ENCODE data around the gene CNST.
"Not testable (repeated sequence)": the region's sequence is repeated elsewhere in the genome, so short reads cannot be mapped to it uniquely, and the experiment has no call there.

The CNST gene

GRCh38 chr1:246678816-246679793 is 112.8 kb downstream of the CNST start:
- DNase-seq (ENCODE audit: low read depth in 2 of 2), result no peak

- DNase-seq (ENCODE audit: low read depth in 2 of 2), result no peak
These were observed 113.5 kb downstream of the CNST start for GRCh38 chr1:246679794-246680177.

- no peak for DNase-seq (ENCODE audit: low read depth in 2 of 2)
These were observed 113.9 kb downstream of the CNST start for GRCh38 chr1:246680190-246680589.

- no peak for DNase-seq (ENCODE audit: low read depth in 2 of 2)
These were observed 114.5 kb downstream of the CNST start for GRCh38 chr1:246680696-246681130.

GRCh38 chr1:246681900-246682895 is 115.9 kb downstream of the CNST start:
- DNase-seq (ENCODE audit: low read depth in 2 of 2), result no peak

GRCh38 chr1:246683521-246683920 is 117.3 kb downstream of the CNST start:
- no peak for DNase-seq (ENCODE audit: low read depth in 2 of 2)

- no peak for DNase-seq (ENCODE audit: low read depth in 2 of 2)
These were observed 120.7 kb downstream of the CNST start for GRCh38 chr1:246687002-246687401.

GRCh38 chr1:246689409-246690008 is 123.3 kb downstream of the CNST start:
- peak in 1 of 2 donors; percentile 3 for DNase-seq (ENCODE audit: low read depth in 2 of 2)

- DNase-seq (ENCODE audit: low read depth in 2 of 2), result no peak
These were observed 123.8 kb downstream of the CNST start for GRCh38 chr1:246690100-246690499.

GRCh38 chr1:246691622-246692495 is 125.6 kb downstream of the CNST start:
- no peak for DNase-seq (ENCODE audit: low read depth in 2 of 2)

GRCh38 chr1:246694213-246694895 is 128.1 kb downstream of the CNST start:
- not testable (repeated sequence) for DNase-seq (ENCODE audit: low read depth in 2 of 2)

- DNase-seq (ENCODE audit: low read depth in 2 of 2), result no peak
These were observed 128.9 kb downstream of the CNST start for GRCh38 chr1:246695136-246695535.

- no peak for DNase-seq (ENCODE audit: low read depth in 2 of 2)
These were observed 129.4 kb downstream of the CNST start for GRCh38 chr1:246695666-246696065.

- DNase-seq (ENCODE audit: low read depth in 2 of 2), result no peak
These were observed 132.3 kb downstream of the CNST start for GRCh38 chr1:246698466-246699094.

- peak; percentile 61 to 72 for DNase-seq (ENCODE audit: low read depth in 2 of 2)
These were observed 133.0 kb downstream of the CNST start for GRCh38 chr1:246699095-246699735.

GRCh38 chr1:246703581-246703980 is 137.3 kb downstream of the CNST start:
- DNase-seq (ENCODE audit: low read depth in 2 of 2), result no peak

GRCh38 chr1:246705368-246705767 is 139.1 kb downstream of the CNST start:
- no peak for DNase-seq (ENCODE audit: low read depth in 2 of 2)

- DNase-seq (ENCODE audit: low read depth in 2 of 2), result no peak
These were observed 141.9 kb downstream of the CNST start for GRCh38 chr1:246708166-246708565.

- no peak for DNase-seq (ENCODE audit: low read depth in 2 of 2)
These were observed 142.9 kb downstream of the CNST start for GRCh38 chr1:246709196-246709595.

All from stimulated activated CD8-positive, alpha-beta memory T cell treated with anti-CD3 and anti-CD28 coated beads, Interleukin-7, amount 100 ng/mL, for 4 hours (primary cell).